Medulla oblongata (tissue), 1 donor: ENCODE data around the gene FAM234B.

Experiments
- DNase-seq: peaks from one replicate; pipeline ENCODE4 v3.0.0-alpha.2; 2015; ENCODE audit errors: extremely low spot score

Gene FAM234B

GRCh38 chr12:13116259-13116658 lies 72.1 kb downstream of the FAM234B start:
- DNase-seq: no peak

GRCh38 chr12:13117029-13117428 lies 72.8 kb downstream of the FAM234B start:
- no peak for DNase-seq

- DNase-seq: no peak
These were observed 75.6 kb downstream of the FAM234B start for GRCh38 chr12:13119826-13120225.

GRCh38 chr12:13120413-13120812 lies 76.2 kb downstream of the FAM234B start:
- no peak for DNase-seq

- no peak for DNase-seq
These were observed 77.4 kb downstream of the FAM234B start for GRCh38 chr12:13121568-13121967.

- no peak for DNase-seq
These were observed 80.7 kb downstream of the FAM234B start for GRCh38 chr12:13124656-13125505.

- no peak for DNase-seq
These were observed 81.8 kb downstream of the FAM234B start for GRCh38 chr12:13125996-13126395.

GRCh38 chr12:13126494-13126893 lies 82.3 kb downstream of the FAM234B start:
- no peak for DNase-seq

- DNase-seq: no peak
These were observed 83.3 kb downstream of the FAM234B start for GRCh38 chr12:13127444-13127843.

- DNase-seq: no peak
These were observed 84.2 kb downstream of the FAM234B start for GRCh38 chr12:13128291-13128965.

GRCh38 chr12:13130981-13131380 lies 86.8 kb downstream of the FAM234B start:
- DNase-seq: no peak
